ENCODE measurements around the gene HOMER2.

Gene HOMER2

GRCh38 chr15:82916161-82916952 is 36.2 kb downstream of the HOMER2 start (continued):
- TF ChIP-seq ZEB2 (tag by site-specific recombination; IDR thresholded peaks at IDR 0.05), result no peak

DNA sequence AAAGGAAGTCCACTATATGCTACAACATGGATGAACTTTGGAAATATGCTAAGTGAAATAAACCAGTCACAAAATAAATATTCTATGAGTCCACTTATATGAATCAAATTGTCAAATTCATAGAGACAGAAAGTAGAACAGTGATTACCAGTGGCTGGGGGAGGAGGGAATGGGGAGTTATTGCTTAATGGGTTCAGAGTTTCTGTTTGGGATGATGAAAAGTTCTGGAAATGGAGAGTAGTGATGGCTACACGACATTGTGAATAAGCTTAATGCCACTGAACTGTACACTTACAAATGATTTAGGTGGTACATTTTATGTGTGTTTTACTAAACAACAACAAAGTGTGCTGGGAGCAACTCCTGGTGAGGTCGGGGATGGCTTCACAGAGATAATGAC is 38.1 kb downstream of the HOMER2 start:
- H3K4me1 ChIP-seq (ENCODE audit: control insufficient read depth, insufficient read depth, low read length), result peaks cover 4% of the 10 kb centered on the region
- no peak overlapping the region for H3K4me3 ChIP-seq (ENCODE audit: low read depth, low read length)
- TF ChIP-seq ZNF133 (tag by site-specific recombination; IDR thresholded peaks at IDR 0.05), result no peak
- no peak overlapping the region for H3K27ac ChIP-seq (ENCODE audit: extremely low read depth, low read depth, low read length)
- ChIA-PET CTCF (no interaction called here), POLR2A (interaction anchor here (0.7 kb wide), 1 partner anchor 25 kb away, joined by 3 read pairs; no protein-coding TSS in a partner anchor)
- H3K9me3 ChIP-seq (ENCODE audit: control insufficient read depth, insufficient read depth, low read depth, low read length), result no peaks in the 10 kb centered on the region
- no peaks in the 10 kb centered on the region for H3K36me3 ChIP-seq (ENCODE audit: control insufficient read depth in 2 of 2, insufficient read depth in 1 of 2, low read length in 2 of 2)

DNA sequence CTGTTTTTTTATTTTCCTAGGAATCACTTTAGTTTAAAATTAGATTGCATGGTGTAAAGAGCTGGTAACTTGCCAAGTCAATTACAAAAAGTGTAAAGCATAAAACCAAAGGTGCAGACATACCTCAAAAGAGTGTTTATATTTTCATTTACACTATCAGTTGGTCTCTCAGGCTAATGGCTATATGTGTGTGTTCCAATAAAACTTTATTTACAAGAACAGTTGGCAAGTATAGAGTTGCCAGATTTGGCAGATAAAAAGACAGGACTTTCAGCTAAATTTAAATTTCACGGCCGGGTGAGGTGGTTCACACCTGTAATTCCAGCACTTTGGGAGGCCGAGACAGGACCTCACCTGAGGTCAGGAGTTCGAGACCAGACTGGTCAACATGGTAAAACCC is 41.1 kb downstream of the HOMER2 start:
- peaks cover 4% of the 10 kb centered on the region for H3K4me1 ChIP-seq (ENCODE audit: control insufficient read depth, insufficient read depth, low read length)
- H3K36me3 ChIP-seq (ENCODE audit: control insufficient read depth in 2 of 2, insufficient read depth in 1 of 2, low read length in 2 of 2), result no peaks in the 10 kb centered on the region
- no peak overlapping the region for H3K4me3 ChIP-seq (ENCODE audit: low read depth, low read length)
- ChIA-PET POLR2A (no interaction called here), CTCF (no interaction called here)
- H3K9me3 ChIP-seq (ENCODE audit: control insufficient read depth, insufficient read depth, low read depth, low read length), result no peaks in the 10 kb centered on the region
- TF ChIP-seq ZNF16 (tag by site-specific recombination; IDR thresholded peaks at IDR 0.05; ENCODE audit: low read depth) (no peak), PRDM6 (tag by site-specific recombination; IDR thresholded peaks at IDR 0.05) (0 out of 2 replicates have a peak, but pooled peaks have one; percentile 16)
- H3K27ac ChIP-seq (ENCODE audit: extremely low read depth, low read depth, low read length), result no peak overlapping the region

DNA sequence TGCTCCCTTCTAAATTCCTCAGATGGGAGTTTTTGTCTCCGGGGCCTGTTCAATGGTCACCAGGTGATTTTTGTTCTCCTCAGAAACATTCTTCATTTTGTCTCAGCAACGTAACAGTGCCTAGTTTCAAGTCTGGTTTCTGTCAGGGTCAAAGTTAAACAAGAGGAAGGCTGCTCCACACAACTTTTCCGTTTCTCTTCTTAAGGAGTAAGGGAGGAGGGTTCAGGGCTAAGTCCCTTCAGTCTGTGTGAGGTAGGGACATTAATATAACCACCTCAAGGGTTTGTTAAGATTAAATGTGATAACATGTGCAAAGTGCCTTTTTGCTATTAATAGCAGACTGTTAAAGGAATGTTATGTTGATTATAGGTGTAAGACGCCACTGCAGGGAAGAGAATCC is 41.8 kb downstream of the HOMER2 start:
- TF ChIP-seq HOXD13 (CRISPR knock-in tag; IDR thresholded peaks at IDR 0.05; ENCODE audit: borderline replicate concordance) (no peak), SETDB1 (IDR thresholded peaks at IDR 0.05; ENCODE audit: insufficient read length, low read length) (no peak), ZNF341 (tag by site-specific recombination; IDR thresholded peaks at IDR 0.05; ENCODE audit: low read depth) (no peak), ZEB2 (tag by site-specific recombination; IDR thresholded peaks at IDR 0.05) (no peak), ZNF24 (tag by site-specific recombination; IDR thresholded peaks at IDR 0.05) (no peak), TRIM28 (IDR thresholded peaks at IDR 0.05; ENCODE audit: borderline replicate concordance, low read length) (no peak), MYNN (tag by site-specific recombination; IDR thresholded peaks at IDR 0.05; ENCODE audit: borderline replicate concordance) (no peak)
- TF ChIP-seq, protein P1, sequence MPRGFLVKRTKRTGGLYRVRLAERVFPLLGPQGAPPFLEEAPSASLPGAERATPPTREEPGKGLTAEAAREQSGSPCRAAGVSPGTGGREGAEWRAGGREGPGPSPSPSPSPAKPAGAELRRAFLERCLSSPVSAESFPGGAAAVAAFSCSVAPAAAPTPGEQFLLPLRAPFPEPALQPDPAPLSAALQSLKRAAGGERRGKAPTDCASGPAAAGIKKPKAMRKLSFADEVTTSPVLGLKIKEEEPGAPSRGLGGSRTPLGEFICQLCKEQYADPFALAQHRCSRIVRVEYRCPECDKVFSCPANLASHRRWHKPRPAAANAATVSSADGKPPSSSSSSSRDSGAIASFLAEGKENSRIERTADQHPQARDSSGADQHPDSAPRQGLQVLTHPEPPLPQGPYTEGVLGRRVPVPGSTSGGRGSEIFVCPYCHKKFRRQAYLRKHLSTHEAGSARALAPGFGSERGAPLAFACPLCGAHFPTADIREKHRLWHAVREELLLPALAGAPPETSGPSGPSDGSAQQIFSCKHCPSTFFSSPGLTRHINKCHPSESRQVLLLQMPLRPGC (tag by site-specific recombination; IDR thresholded peaks at IDR 0.05), result no peak
- Histone ChIP-seq H3K4me3 (ENCODE audit: low read depth, low read length) (no peak overlapping the region), H3K4me1 (ENCODE audit: control insufficient read depth, insufficient read depth, low read length) (peaks cover 4% of the 10 kb centered on the region), H3K9me3 (ENCODE audit: control insufficient read depth, insufficient read depth, low read depth, low read length) (no peaks in the 10 kb centered on the region), H3K36me3 (ENCODE audit: control insufficient read depth in 2 of 2, insufficient read depth in 1 of 2, low read length in 2 of 2) (no peaks in the 10 kb centered on the region), H3K27ac (ENCODE audit: extremely low read depth, low read depth, low read length) (no peak overlapping the region)
- ChIA-PET POLR2A (no interaction called here), CTCF (no interaction called here)

DNA sequence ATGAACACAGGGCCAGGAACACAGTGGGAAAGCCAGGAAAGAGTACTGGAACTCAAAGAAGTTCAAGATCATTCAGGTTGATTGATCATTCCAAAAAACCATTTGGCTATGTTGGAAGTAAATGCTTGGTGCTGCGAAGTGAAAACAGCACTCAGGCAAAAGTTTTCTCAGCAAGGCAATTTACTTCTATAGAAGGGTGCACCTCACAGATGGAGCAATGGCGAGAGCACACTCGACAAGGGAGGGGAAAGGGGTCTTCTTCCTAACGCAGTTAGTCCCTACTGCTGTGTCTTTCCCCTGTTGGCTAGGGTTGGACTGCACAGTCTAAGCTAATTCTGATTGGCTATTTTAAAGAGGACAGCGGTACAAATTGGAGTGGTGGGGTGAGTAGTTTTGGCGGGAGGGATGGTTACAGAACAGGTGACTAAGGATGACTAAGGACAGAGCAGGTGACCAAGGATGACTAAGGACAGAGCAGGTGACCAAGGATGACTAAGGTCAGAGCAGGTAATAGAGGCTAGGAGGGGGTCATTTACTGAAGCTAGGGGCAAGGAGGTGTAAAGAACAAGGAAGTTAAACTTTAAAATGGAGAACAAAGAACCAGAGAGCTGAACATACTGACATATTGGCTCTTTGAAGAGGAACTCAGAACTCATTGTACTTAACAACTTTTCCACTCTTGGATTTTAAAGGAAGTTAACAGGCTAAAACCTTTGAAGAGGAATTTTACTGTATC is 43.3 kb downstream of the HOMER2 start:
- CTCF ChIA-PET, result no interaction called here

More for the DNA sequence above, 43.3 kb downstream of the HOMER2 start:
- POLR2A ChIA-PET, result no interaction called here
- H3K9me3 ChIP-seq (ENCODE audit: control insufficient read depth, insufficient read depth, low read depth, low read length), result no peaks in the 10 kb centered on the region
- no peak overlapping the region for H3K4me3 ChIP-seq (ENCODE audit: low read depth, low read length)
- no peak for TF ChIP-seq ZNF391 (tag by site-specific recombination; IDR thresholded peaks at IDR 0.05; ENCODE audit: borderline replicate concordance, low read depth)
- no peak for TF ChIP-seq REST (tag by site-specific recombination; IDR thresholded peaks at IDR 0.05)
- no peak for TF ChIP-seq ZNF211 (tag by site-specific recombination; IDR thresholded peaks at IDR 0.05; ENCODE audit: low read depth)
- TF ChIP-seq TRIM28 (IDR thresholded peaks at IDR 0.05; ENCODE audit: borderline replicate concordance, low read length), result peak; percentile 66; the same call in 1 of the 2 replicates
- TF ChIP-seq ZNF610 (tag by site-specific recombination; IDR thresholded peaks at IDR 0.05; ENCODE audit: borderline replicate concordance), result no peak
- TF ChIP-seq SETDB1 (IDR thresholded peaks at IDR 0.05; ENCODE audit: insufficient read length, low read length), result peak; percentile 77
- H3K36me3 ChIP-seq (ENCODE audit: control insufficient read depth in 2 of 2, insufficient read depth in 1 of 2, low read length in 2 of 2), result no peaks in the 10 kb centered on the region
- no peak overlapping the region for H3K27ac ChIP-seq (ENCODE audit: extremely low read depth, low read depth, low read length)
- peaks cover 4% of the 10 kb centered on the region for H3K4me1 ChIP-seq (ENCODE audit: control insufficient read depth, insufficient read depth, low read length)

Measured in HEK293 (cell line).